ENCODE data around the gene BCR. TPM values are rescaled to one million over a fixed set of nuclear protein-coding genes. Genes with fewer than 3 reads are reported as not detected.

Gene BCR
- total and polyA plus RNA-seq, 2 of the 13 experiments (the other 11 are each of a cell fraction or from before 2014, with no cell fraction given) = 19.9 to 33.6 TPM

DNA sequence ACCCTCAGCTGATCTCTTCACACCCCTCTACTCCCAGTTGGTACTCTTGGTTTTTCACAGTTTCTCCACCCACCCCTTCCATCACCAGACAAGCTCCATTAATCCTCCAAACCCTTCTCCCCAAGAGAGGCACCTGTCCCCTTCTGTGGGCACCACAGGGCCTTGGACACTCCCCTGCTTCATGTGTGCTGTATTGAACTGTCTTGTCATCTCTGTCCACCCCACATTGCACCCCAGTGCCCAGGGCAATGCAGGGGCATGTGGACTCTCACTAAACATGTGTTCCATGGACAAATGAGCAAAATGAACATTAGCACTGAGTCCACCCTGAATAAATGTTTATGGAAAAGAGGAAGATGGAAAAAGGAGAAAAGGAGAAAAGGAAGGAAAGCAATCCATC lies 181.4 kb downstream of the BCR start (continued):
- no peak for TF ChIP-seq NFRKB (IDR thresholded peaks at IDR 0.05)

DNA sequence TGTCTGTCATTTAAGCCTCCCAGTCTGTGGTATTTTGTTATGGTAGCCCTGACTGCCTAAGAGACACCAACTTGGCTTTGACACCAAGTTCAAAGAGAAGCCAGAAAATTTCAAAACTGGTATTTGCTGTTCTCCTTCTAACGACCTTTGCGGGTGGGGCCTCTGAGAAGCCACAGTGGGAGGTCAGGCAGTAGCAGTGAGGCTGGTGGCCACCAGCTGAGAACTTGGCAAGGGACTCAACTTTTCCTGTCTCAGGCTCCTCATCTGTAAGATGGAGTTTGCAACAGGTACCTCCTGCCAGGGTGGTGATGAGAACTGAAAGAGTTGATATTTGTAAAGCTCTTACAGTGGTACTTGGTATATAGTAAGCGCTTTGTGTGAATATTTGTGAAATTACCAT lies 183.4 kb downstream of the BCR start:
- H3K9ac ChIP-seq (ENCODE audit: insufficient read depth, low read depth, low read length) = no peak overlapping the region
- no peaks in the 10 kb centered on the region for H3K9me3 ChIP-seq (ENCODE audit: low read length)
- FAIRE-seq (no peak), ATAC-seq (no peak), DNase-seq (ENCODE audit: low spot score) (no peak)
- no TSS peak for BruUV-seq (replicated peaks)
- TF ChIP-seq SOX5 (CRISPR knock-in tag; IDR thresholded peaks at IDR 0.05; ENCODE audit: borderline replicate concordance) (no peak), ZSCAN12 (CRISPR knock-in tag; IDR thresholded peaks at IDR 0.05) (no peak), STAG1 (CRISPR knock-in tag; IDR thresholded peaks at IDR 0.05) (no peak), ISX (CRISPR knock-in tag; conservative IDR thresholded peaks at IDR 0.05) (no peak), NFKBIZ (CRISPR knock-in tag; IDR thresholded peaks at IDR 0.05) (no peak), PHB2 (IDR thresholded peaks at IDR 0.05; ENCODE audit: partially characterized antibody) (no peak), ZBTB38 (CRISPR knock-in tag; IDR thresholded peaks at IDR 0.05) (no peak), ZNF772 (CRISPR knock-in tag; IDR thresholded peaks at IDR 0.05) (no peak), ZNF777 (CRISPR knock-in tag; IDR thresholded peaks at IDR 0.05) (no peak), KDM6A (CRISPR knock-in tag; IDR thresholded peaks at IDR 0.05; ENCODE audit: low read depth) (no peak), ZMYM4 (CRISPR knock-in tag; IDR thresholded peaks at IDR 0.05) (no peak), ZNF335 (CRISPR knock-in tag; IDR thresholded peaks at IDR 0.05) (no peak), ZSCAN22 (CRISPR knock-in tag; IDR thresholded peaks at IDR 0.05) (no peak), ZNF552 (CRISPR knock-in tag; IDR thresholded peaks at IDR 0.05; ENCODE audit: borderline replicate concordance) (no peak), MYNN (CRISPR knock-in tag; IDR thresholded peaks at IDR 0.05; ENCODE audit: low read depth) (no peak), ZNF484 (CRISPR knock-in tag; IDR thresholded peaks at IDR 0.05; ENCODE audit: borderline replicate concordance, low read depth) (no peak), NFE2 (CRISPR knock-in tag; IDR thresholded peaks at IDR 0.05) (no peak), TRIM24 (CRISPR knock-in tag; IDR thresholded peaks at IDR 0.05) (no peak)
- TF ChIP-seq, protein P1, sequence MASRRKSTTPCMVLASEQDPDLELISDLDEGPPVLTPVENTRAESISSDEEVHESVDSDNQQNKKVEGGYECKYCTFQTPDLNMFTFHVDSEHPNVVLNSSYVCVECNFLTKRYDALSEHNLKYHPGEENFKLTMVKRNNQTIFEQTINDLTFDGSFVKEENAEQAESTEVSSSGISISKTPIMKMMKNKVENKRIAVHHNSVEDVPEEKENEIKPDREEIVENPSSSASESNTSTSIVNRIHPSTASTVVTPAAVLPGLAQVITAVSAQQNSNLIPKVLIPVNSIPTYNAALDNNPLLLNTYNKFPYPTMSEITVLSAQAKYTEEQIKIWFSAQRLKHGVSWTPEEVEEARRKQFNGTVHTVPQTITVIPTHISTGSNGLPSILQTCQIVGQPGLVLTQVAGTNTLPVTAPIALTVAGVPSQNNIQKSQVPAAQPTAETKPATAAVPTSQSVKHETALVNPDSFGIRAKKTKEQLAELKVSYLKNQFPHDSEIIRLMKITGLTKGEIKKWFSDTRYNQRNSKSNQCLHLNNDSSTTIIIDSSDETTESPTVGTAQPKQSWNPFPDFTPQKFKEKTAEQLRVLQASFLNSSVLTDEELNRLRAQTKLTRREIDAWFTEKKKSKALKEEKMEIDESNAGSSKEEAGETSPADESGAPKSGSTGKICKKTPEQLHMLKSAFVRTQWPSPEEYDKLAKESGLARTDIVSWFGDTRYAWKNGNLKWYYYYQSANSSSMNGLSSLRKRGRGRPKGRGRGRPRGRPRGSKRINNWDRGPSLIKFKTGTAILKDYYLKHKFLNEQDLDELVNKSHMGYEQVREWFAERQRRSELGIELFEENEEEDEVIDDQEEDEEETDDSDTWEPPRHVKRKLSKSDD (CRISPR knock-in tag; IDR thresholded peaks at IDR 0.05; ENCODE audit: low read depth) = no peak
- TF ChIP-seq, protein P2, sequence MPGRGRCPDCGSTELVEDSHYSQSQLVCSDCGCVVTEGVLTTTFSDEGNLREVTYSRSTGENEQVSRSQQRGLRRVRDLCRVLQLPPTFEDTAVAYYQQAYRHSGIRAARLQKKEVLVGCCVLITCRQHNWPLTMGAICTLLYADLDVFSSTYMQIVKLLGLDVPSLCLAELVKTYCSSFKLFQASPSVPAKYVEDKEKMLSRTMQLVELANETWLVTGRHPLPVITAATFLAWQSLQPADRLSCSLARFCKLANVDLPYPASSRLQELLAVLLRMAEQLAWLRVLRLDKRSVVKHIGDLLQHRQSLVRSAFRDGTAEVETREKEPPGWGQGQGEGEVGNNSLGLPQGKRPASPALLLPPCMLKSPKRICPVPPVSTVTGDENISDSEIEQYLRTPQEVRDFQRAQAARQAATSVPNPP (CRISPR knock-in tag; IDR thresholded peaks at IDR 0.05) = no peak
- no peak overlapping the region for H2AFZ ChIP-seq (ENCODE audit: low read length)
- H3K27ac ChIP-seq (ENCODE audit: extremely low read length, insufficient read depth, low read length) = no peak overlapping the region
- intact Hi-C loops (cut with micrococcal nuclease; ENCODE audit: unreplicated experiment) = no loop called here
- H3K4me3 ChIP-seq (replicated peaks in 1 of 3; ENCODE audit: insufficient read depth in 1 of 3, low read depth in 2 of 3, low read length in 3 of 3) = no peak overlapping the region
- H4K20me1 ChIP-seq (ENCODE audit: insufficient read depth, low read length) = no peaks in the 10 kb centered on the region
- ChIA-PET CTCF (ENCODE audit: low intra/inter-chr PET ratio, low total read pairs) (no interaction called here), POLR2A (no interaction called here)
- no peaks in the 10 kb centered on the region for H3K36me3 ChIP-seq (replicated peaks in 1 of 2; ENCODE audit: control insufficient read depth in 1 of 2, insufficient read depth in 2 of 2, low read length in 2 of 2)
- no peaks in the 10 kb centered on the region; a peak in 1 of 5 replicates for H3K27me3 ChIP-seq (ENCODE audit: control insufficient read depth in 1 of 2, insufficient read depth in 2 of 2, low read length in 2 of 2)
- in situ Hi-C loops (cut with HindIII; ENCODE audit: extremely low pct_ligation_motif_present, low pct_unique_long_range_greater_than_20kb) = no loop called here
- no peaks in the 10 kb centered on the region for H3K4me1 ChIP-seq (ENCODE audit: insufficient read depth, low read length)
- H3K79me2 ChIP-seq (ENCODE audit: insufficient read depth, low read length) = no peaks in the 10 kb centered on the region
- H3K4me2 ChIP-seq (ENCODE audit: low read depth, low read length) = no peak overlapping the region
- WGBS (ENCODE audit: low lambda C conversion rate) = 28% methylated on average over 3 of the region's 3 CpGs
